DND-41 (cell line): ENCODE data around the gene MYOM1.

Experiments used
- ATAC-seq: fragments of 200-7000 bp; cut with Tn5 transposase; 3 replicates; pipeline ENCODE4 v1.9.1; 2021; ENCODE audit warnings: low read depth; ENCODE audit not compliant: insufficient read depth
- DNase-seq: peaks from one replicate; pipeline ENCODE4 v3.0.0-alpha.2; 2020
- H2AFZ ChIP-seq: 2 replicates; pipeline ENCODE4 v1.6.0; 2012; ENCODE audit warnings: low read depth, low read length
- H3K27ac ChIP-seq: 2 replicates; pipeline ENCODE4 v1.5.1; 2012; ENCODE audit warnings: low read length, inconsistent platforms
- H3K27me3 ChIP-seq: fragments of 200-600 bp; sonication (generic); 2 replicates; pipeline ENCODE4 v1.6.0; 2012; ENCODE audit warnings: low read length, mild to moderate bottlenecking, inconsistent platforms; ENCODE audit not compliant: insufficient read depth, poor library complexity
- H3K36me3 ChIP-seq: 2 replicates; pipeline ENCODE4 v1.5.1; 2012; ENCODE audit warnings: low read length, inconsistent platforms; ENCODE audit not compliant: insufficient read depth
- H3K4me1 ChIP-seq: 2 replicates; pipeline ENCODE4 v1.5.1; 2012; ENCODE audit warnings: mild to moderate bottlenecking, low read length; ENCODE audit not compliant: insufficient read depth
- H3K4me2 ChIP-seq: 2 replicates; pipeline ENCODE4 v1.6.0; 2012; ENCODE audit warnings: mild to moderate bottlenecking, moderate library complexity, low read length, inconsistent platforms; ENCODE audit not compliant: insufficient read depth
- H3K4me3 ChIP-seq, 2 experiments: fragments of 200-600 bp in 1 of 2; shearing (Covaris generic) in 1 of 2; 2 replicates each; pipeline ENCODE4 v1.5.1; 2012 to 2016; ENCODE audit warnings: inconsistent platforms in 2 of 2, low read length in 2 of 2, mild to moderate bottlenecking in 2 of 2, low read depth in 1 of 2, moderate library complexity in 1 of 2
- H3K79me2 ChIP-seq: 2 replicates; pipeline ENCODE4 v1.6.0; 2012; ENCODE audit warnings: low read length, inconsistent platforms; ENCODE audit not compliant: insufficient read depth
- H3K9ac ChIP-seq: 2 replicates; pipeline ENCODE4 v1.6.0; 2012; ENCODE audit warnings: low read depth, mild to moderate bottlenecking, inconsistent platforms, low read length, moderate library complexity
- H3K9me3 ChIP-seq: 2 replicates; pipeline ENCODE4 v1.5.1; 2012; ENCODE audit warnings: low read length, moderate library complexity, mild to moderate bottlenecking, inconsistent platforms; ENCODE audit not compliant: insufficient read depth, severe bottlenecking
- H4K20me1 ChIP-seq: 2 replicates; pipeline ENCODE4 v1.6.0; 2012; ENCODE audit warnings: low read length; ENCODE audit not compliant: insufficient read depth
- EZH2 ChIP-seq: IDR thresholded peaks from 3 replicates; pipeline ENCODE4 v1.6.1; 2012; ENCODE audit warnings: borderline replicate concordance, low read depth, mild to moderate bottlenecking, moderate library complexity, low read length, inconsistent platforms; ENCODE audit not compliant: severe bottlenecking
- TF ChIP-seq, protein P1 (sequence below): IDR thresholded peaks from 2 replicates; pipeline ENCODE4 v1.5.1; 2012; ENCODE audit warnings: borderline replicate concordance, low read length, moderate library complexity, mild to moderate bottlenecking; ENCODE audit not compliant: poor library complexity, severe bottlenecking; ENCODE audit errors: extremely low read depth

MYOM1 gene

DNA sequence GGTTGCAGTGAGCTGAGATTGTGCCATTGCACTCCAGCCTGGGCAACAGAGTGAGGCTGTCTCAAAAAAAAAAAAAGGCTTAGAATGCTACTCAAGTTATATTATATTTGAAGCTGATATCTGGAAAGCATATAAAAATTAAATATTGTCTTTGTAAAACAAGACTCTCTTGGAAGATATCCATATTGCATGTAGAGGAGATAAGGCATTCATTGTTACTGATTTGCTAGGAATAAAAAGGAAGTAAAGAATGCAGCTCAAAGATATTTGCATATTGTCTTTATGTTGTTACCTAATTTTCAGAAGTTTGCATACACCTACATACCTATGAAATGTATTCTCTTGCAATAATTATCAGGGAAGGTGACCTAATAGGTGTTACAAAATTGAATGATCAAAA is 79.4 kb downstream of the MYOM1 start:
- Histone ChIP-seq H3K36me3 (no peaks in the 10 kb centered on the region), H3K9ac (no peak overlapping the region), H3K4me3 (no peak overlapping the region), H3K9me3 (peaks cover 5% of the 10 kb centered on the region), H3K4me1 (no peaks in the 10 kb centered on the region), H3K79me2 (no peaks in the 10 kb centered on the region), H2AFZ (no peak overlapping the region), H3K4me2 (no peak overlapping the region), H3K27ac (no peak overlapping the region), H3K27me3 (no peaks in the 10 kb centered on the region), H4K20me1 (no peaks in the 10 kb centered on the region)
- TF ChIP-seq EZH2 = no peak
- ATAC-seq = no peak
- DNase-seq = no peak

GRCh38 chr18:3139406-3139805 is 80.4 kb downstream of the MYOM1 start:
- Histone ChIP-seq H2AFZ (no peak overlapping the region), H3K27ac (no peak overlapping the region), H3K4me1 (no peaks in the 10 kb centered on the region), H3K36me3 (no peaks in the 10 kb centered on the region), H3K4me3 (no peak overlapping the region), H4K20me1 (no peaks in the 10 kb centered on the region), H3K4me2 (no peak overlapping the region), H3K9me3 (peaks cover 5% of the 10 kb centered on the region), H3K79me2 (no peaks in the 10 kb centered on the region), H3K9ac (no peak overlapping the region), H3K27me3 (no peaks in the 10 kb centered on the region)
- TF ChIP-seq, protein P1, sequence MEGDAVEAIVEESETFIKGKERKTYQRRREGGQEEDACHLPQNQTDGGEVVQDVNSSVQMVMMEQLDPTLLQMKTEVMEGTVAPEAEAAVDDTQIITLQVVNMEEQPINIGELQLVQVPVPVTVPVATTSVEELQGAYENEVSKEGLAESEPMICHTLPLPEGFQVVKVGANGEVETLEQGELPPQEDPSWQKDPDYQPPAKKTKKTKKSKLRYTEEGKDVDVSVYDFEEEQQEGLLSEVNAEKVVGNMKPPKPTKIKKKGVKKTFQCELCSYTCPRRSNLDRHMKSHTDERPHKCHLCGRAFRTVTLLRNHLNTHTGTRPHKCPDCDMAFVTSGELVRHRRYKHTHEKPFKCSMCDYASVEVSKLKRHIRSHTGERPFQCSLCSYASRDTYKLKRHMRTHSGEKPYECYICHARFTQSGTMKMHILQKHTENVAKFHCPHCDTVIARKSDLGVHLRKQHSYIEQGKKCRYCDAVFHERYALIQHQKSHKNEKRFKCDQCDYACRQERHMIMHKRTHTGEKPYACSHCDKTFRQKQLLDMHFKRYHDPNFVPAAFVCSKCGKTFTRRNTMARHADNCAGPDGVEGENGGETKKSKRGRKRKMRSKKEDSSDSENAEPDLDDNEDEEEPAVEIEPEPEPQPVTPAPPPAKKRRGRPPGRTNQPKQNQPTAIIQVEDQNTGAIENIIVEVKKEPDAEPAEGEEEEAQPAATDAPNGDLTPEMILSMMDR = no peak
- no peak for TF ChIP-seq EZH2
- DNase-seq (no peak), ATAC-seq (no peak)

DNA sequence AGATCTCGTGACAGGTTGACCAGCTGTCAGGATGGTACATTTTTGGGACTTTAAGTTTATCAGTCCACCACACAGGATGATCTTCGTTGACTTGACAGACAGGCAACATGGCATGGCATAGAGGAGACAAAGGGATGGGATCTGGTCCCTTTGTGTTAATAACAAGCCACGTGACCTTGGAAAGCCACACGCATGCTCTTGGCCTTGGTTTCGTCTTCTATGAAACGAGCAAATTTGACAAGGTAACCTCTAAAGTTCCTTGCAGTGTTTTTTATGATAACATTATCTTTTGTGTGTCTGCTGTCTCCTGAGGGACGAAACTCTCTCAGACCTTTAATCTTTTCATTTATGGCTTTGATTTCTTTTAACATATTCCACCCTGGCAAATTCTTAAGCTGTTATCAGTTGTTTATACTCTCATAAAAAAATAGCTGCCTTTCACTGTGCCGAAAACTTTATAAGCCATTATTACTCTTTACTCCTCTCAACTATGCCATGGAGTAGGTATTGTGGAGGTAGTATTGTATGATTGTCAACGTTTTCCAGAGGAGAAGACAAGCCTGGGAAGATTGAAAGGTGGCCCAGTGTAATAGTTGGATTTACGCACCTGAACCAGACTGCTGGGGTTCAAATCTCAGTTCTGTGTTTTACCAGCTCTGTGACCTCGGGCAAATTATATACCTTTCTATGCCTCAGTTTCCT is 81.3 kb downstream of the MYOM1 start:
- Histone ChIP-seq H4K20me1 (no peaks in the 10 kb centered on the region), H3K9ac (no peak overlapping the region), H2AFZ (no peak overlapping the region), H3K27ac (no peak overlapping the region), H3K4me2 (no peak overlapping the region), H3K27me3 (no peaks in the 10 kb centered on the region), H3K4me3 (no peak overlapping the region), H3K36me3 (no peaks in the 10 kb centered on the region), H3K4me1 (no peaks in the 10 kb centered on the region), H3K9me3 (peaks cover 5% of the 10 kb centered on the region), H3K79me2 (no peaks in the 10 kb centered on the region)
- ATAC-seq (no peak), DNase-seq (no peak)
- TF ChIP-seq, protein P1 = no peak
- no peak for TF ChIP-seq EZH2

DNA sequence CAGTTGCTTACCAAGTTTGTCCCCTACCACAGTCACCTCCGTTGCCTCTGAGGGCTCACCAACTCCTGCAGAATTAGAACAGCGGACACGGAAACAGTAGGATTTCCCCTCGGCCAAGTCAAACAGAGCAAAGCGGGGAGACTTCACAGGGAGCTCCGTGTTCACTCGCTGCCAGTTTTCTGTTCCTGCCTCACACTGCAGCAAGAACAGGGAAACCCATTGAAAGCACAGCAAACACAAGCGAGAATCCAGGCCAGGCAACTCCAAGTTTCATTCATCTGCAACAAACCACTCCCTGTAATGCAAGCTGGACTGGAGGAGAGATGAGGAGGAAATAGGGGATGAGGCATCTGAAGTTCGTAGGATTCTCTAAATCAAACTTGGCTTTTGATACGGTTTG is 84.2 kb downstream of the MYOM1 start:
- Histone ChIP-seq H2AFZ (no peak overlapping the region; the same call in 1 of the 2 replicates), H3K4me2 (no peak overlapping the region), H3K4me1 (no peaks in the 10 kb centered on the region), H4K20me1 (no peaks in the 10 kb centered on the region), H3K9ac (no peak overlapping the region), H3K9me3 (no peaks in the 10 kb centered on the region), H3K27ac (no peak overlapping the region), H3K79me2 (no peaks in the 10 kb centered on the region), H3K27me3 (no peaks in the 10 kb centered on the region), H3K4me3 (no peak overlapping the region), H3K36me3 (no peaks in the 10 kb centered on the region)
- ATAC-seq = no peak
- TF ChIP-seq EZH2 = no peak
- TF ChIP-seq, protein P1 = no peak
- DNase-seq = no peak
